Myometrial cell (primary cell): Measurements from ENCODE around the gene MCFD2. TPM values are rescaled to one million over a fixed set of nuclear protein-coding genes. Genes with fewer than 3 reads are reported as not detected.

Experiments used
- total RNA-seq: library from RNA; depleted of rRNA; stranded (reverse); fragments of >200 nt; gene quantifications from 2 replicates; pipeline ENCODE4 v1.2.3, GENCODE V29; 2015

Gene MCFD2
- total RNA-seq = 192 and 294 TPM in 2 replicates

DNA sequence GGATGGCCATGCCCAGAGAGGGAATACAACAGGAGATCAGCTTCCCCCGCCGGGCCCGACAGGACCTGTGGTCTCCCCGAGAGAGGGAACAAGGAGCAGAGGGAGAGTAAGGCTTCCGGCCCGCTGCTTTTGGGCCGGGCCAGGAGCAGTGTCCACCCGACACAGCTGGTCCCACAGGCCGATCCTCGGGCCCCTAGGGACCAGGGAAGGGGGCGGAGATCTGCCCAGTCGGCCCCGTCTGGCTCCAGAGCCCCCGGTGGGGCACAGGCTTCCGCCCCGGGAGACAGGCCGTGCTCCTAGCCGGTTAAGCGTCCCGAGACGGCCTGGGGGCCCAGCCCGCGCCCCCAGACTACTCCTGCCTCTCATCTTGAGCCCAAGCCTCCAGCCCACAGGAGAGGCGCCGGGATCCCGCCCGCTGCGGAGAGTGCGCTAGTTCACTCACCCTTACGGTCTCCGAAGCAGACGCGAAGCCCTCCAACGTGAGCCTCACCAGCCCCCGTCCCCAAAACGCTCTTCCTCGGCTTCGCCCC is at the start of gene MCFD2:
Gene MCFD2 (minus strand): TSS at position 526 of the 530 bp plus-strand sequence. CDS start 6,635 bp downstream, outside the sequence.

Other genes with a start within 250 kb of the MCFD2 start
- 57.9 and 80.1 TPM in 2 replicates for gene SOCS5, start 216.5 kb downstream of the MCFD2 start, total RNA-seq
- 17.2 and 25.4 TPM in 2 replicates for gene TTC7A, start 25.4 kb upstream of the MCFD2 start, total RNA-seq
- 1.2 TPM in 1 of 2 replicates, not detected in the other for gene STPG4, start 239.5 kb upstream of the MCFD2 start, total RNA-seq